Upper lobe of right lung (tissue), 1 donor: ENCODE data around the gene RTN1. TPM values are rescaled to one million over a fixed set of nuclear protein-coding genes. Genes with fewer than 3 reads are reported as not detected.
"Not testable (repeated sequence)": the region's sequence is repeated elsewhere in the genome, so short reads cannot be mapped to it uniquely, and the experiment has no call there.

Experiments
- ATAC-seq: fragments of 200-7000 bp; cut with Tn5 transposase; one replicate; pipeline ENCODE4 v1.9.1; 2020; ENCODE audit warnings: mild to moderate bottlenecking, moderate library complexity
- DNase-seq: peaks from one replicate; pipeline ENCODE4 v3.0.0-alpha.2; 2020
- H3K27ac ChIP-seq: fragments of 200-600 bp; one replicate; pipeline ENCODE4 v1.8.0; 2022
- H3K27me3 ChIP-seq: fragments of 200-600 bp; one replicate; pipeline ENCODE4 v1.8.0; 2022; ENCODE audit warnings: mild to moderate bottlenecking
- H3K36me3 ChIP-seq: fragments of 200-600 bp; one replicate; pipeline ENCODE4 v1.8.0; 2022
- H3K4me1 ChIP-seq: fragments of 200-600 bp; one replicate; pipeline ENCODE4 v1.8.0; 2022
- H3K4me3 ChIP-seq: fragments of 200-600 bp; one replicate; pipeline ENCODE4 v1.8.0; 2022; ENCODE audit warnings: mild to moderate bottlenecking
- H3K9me3 ChIP-seq: fragments of 200-600 bp; one replicate; pipeline ENCODE4 v1.8.0; 2022
- intact Hi-C: fragments of 100-400 bp; cut with DNase I; formaldehyde crosslinking; loops from one replicate; pipeline ENCODE4 v1.11.0; 2022
- total RNA-seq: library from RNA; stranded (reverse); fragmentation: NEBNext Ultra II Directional; extraction: Animal tissue kit (Norgen Biotek cat#: 25700); gene quantifications from one replicate; pipeline ENCODE4 v1.2.1, GENCODE V29; 2021
- TF ChIP-seq, protein P1 (sequence below): fragments of 200-600 bp; IDR thresholded peaks from one replicate; pipeline ENCODE4 v1.8.0; 2022; ENCODE audit warnings: antibody characterized with exemption
- donor health status: DM: no; HTN: yes; CAD: no; lungs with severe emphysema.

RTN1 gene
- total RNA-seq, 1 donor from 2014 or later = 9.6 TPM

DNA sequence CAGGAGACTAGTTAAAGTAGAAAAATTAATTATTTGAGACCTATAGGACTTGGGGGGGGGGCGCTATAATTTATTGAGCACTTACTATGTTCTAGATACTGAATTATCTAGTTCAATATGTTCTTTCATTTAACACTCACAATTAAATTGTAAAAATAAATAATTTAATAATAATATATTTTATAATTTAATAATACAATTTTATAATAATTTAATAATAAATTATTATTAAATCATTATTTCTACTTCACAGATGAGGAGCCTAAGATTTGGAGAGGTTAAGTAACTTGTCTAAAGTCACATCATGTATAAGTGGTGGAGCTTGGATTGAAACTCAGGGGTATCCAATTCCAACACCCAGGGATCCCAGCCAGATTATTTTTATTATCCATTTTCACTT lies 195.2 kb downstream of the RTN1 start:
- intact Hi-C loops = no loop called here
- H3K36me3 ChIP-seq = no peaks in the 10 kb centered on the region
- TF ChIP-seq, protein P1, sequence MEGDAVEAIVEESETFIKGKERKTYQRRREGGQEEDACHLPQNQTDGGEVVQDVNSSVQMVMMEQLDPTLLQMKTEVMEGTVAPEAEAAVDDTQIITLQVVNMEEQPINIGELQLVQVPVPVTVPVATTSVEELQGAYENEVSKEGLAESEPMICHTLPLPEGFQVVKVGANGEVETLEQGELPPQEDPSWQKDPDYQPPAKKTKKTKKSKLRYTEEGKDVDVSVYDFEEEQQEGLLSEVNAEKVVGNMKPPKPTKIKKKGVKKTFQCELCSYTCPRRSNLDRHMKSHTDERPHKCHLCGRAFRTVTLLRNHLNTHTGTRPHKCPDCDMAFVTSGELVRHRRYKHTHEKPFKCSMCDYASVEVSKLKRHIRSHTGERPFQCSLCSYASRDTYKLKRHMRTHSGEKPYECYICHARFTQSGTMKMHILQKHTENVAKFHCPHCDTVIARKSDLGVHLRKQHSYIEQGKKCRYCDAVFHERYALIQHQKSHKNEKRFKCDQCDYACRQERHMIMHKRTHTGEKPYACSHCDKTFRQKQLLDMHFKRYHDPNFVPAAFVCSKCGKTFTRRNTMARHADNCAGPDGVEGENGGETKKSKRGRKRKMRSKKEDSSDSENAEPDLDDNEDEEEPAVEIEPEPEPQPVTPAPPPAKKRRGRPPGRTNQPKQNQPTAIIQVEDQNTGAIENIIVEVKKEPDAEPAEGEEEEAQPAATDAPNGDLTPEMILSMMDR = no peak
- H3K4me1 ChIP-seq = no peaks in the 10 kb centered on the region
- no peaks in the 10 kb centered on the region for H3K27me3 ChIP-seq
- no peak overlapping the region for H3K27ac ChIP-seq
- no peaks in the 10 kb centered on the region for H3K9me3 ChIP-seq
- no peak for DNase-seq
- no peak overlapping the region for H3K4me3 ChIP-seq
- ATAC-seq = no peak

DNA sequence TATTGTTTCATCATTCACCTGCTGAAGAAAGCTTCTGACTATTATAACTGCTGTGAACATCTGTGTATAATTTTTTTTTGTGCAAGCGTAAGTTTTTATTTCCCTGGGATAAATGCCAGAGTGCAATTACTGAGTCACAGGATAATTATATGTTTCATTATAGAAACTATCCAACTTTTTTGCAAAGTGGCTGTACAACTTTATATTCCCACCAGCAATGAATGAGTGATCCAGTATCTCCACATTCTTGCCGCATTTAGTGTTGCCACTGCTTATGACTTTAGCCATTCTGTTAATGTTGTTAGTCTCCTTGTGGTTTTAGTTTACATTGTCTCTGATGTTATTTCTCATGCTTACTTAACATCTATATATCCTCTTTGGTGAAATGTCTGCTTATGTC lies 205.8 kb downstream of the RTN1 start:
- intact Hi-C loops = no loop called here
- ATAC-seq (no peak), DNase-seq (no peak)
- TF ChIP-seq, protein P1 = no peak
- H3K36me3 ChIP-seq = no peaks in the 10 kb centered on the region
- H3K4me3 ChIP-seq = no peak overlapping the region
- no peak overlapping the region for H3K27ac ChIP-seq
- H3K9me3 ChIP-seq = no peaks in the 10 kb centered on the region
- H3K27me3 ChIP-seq = no peaks in the 10 kb centered on the region
- no peaks in the 10 kb centered on the region for H3K4me1 ChIP-seq

DNA sequence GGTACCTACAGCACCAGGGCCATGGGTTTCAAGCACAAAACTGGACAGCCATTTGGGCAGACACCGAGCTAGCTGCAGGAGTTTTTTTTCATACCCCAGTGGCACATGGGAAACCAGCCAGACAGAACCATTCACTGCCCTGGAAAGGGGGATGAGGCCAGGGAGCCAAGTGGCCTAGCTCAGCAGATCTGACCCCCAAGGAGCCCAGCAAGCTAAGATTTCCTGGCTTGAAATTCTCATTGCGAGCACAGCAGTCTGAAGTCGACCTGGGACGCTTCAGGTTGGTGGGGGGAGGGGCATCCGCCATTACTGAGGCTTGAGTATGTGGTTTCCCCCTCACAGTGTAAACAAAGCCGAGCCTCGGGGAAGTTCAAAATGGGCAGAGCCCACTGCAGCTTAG lies 212.8 kb downstream of the RTN1 start:
- Histone ChIP-seq H3K27me3 (no peaks in the 10 kb centered on the region), H3K36me3 (no peaks in the 10 kb centered on the region), H3K4me1 (no peaks in the 10 kb centered on the region), H3K27ac (no peak overlapping the region), H3K9me3 (peaks cover 4% of the 10 kb centered on the region), H3K4me3 (no peak overlapping the region)
- no peak for DNase-seq
- ATAC-seq = no peak
- TF ChIP-seq, protein P1 = no peak
- intact Hi-C loops = no loop called here

- intact Hi-C loops = no loop called here
- H3K4me3 ChIP-seq = no peak overlapping the region
- no peak overlapping the region for H3K27ac ChIP-seq
- no peaks in the 10 kb centered on the region for H3K4me1 ChIP-seq
- TF ChIP-seq, protein P1 = no peak
- H3K36me3 ChIP-seq = no peaks in the 10 kb centered on the region
- no peaks in the 10 kb centered on the region for H3K27me3 ChIP-seq
- no peak for ATAC-seq
- DNase-seq = no peak
- peaks cover 7% of the 10 kb centered on the region for H3K9me3 ChIP-seq
Measured at GRCh38 chr14:59656473-59656872, 214.1 kb downstream of the RTN1 start.

GRCh38 chr14:59654131-59654530 lies 216.4 kb downstream of the RTN1 start:
- DNase-seq, H3K36me3 ChIP-seq, H3K4me1 ChIP-seq, intact Hi-C loops, H3K27ac ChIP-seq, H3K4me3 ChIP-seq, H3K9me3 ChIP-seq, H3K27me3 ChIP-seq, ATAC-seq: not testable (repeated sequence)

DNA sequence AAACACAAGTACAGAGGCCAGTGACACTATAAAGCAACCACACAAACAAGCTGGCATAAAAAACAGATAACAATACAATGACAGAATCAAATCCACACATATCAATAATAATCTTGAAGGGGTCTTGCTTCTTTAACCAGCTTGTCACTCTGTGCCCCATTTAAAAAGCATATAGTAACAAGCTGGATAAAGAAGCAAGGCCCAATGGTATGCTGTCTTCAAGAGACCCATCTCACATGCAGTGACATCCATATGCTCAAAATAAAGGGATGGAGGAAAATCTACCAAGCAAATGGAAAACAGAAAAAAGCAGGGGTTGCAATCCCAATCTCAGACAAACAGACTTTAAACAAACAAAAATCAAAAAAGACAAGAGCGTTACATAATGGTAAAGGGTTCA lies 223.7 kb downstream of the RTN1 start:
- intact Hi-C loops, H3K4me1 ChIP-seq, DNase-seq, H3K4me3 ChIP-seq, H3K27me3 ChIP-seq, H3K36me3 ChIP-seq, H3K27ac ChIP-seq, H3K9me3 ChIP-seq, ATAC-seq: not testable (repeated sequence)

- intact Hi-C loops = no loop called here
- no peak for DNase-seq
- H3K4me1 ChIP-seq = no peaks in the 10 kb centered on the region
- no peak overlapping the region for H3K4me3 ChIP-seq
- no peak overlapping the region for H3K27ac ChIP-seq
- H3K27me3 ChIP-seq = no peaks in the 10 kb centered on the region
- H3K36me3 ChIP-seq = no peaks in the 10 kb centered on the region
- no peaks in the 10 kb centered on the region for H3K9me3 ChIP-seq
- ATAC-seq = no peak
- TF ChIP-seq, protein P1 = no peak
Measured at GRCh38 chr14:59638885-59639284, 231.7 kb downstream of the RTN1 start.
